OCI-LY7 (cell line): ENCODE data around the gene NDUFB10.

Experiments used
- CTCF ChIP-seq: fragments of 200-600 bp; sonication (generic); conservative IDR thresholded peaks from 2 replicates; pipeline ENCODE4 v1.5.1; 2014; ENCODE audit warnings: mild to moderate bottlenecking, antibody characterized with exemption, low read length, moderate library complexity, mixed read lengths
- EZH2phosphoT487 ChIP-seq: fragments of 200-600 bp; sonication (generic); IDR thresholded peaks from 2 replicates; pipeline ENCODE4 v1.6.1; 2018; ENCODE audit warnings: low read depth, borderline replicate concordance, mild to moderate bottlenecking, mixed run types, antibody characterized with exemption, low read length, moderate library complexity, mixed read lengths

GRCh38 chr16:1977875-1978268 is 18.5 kb downstream of the NDUFB10 start:
- no peak for TF ChIP-seq CTCF
- no peak for TF ChIP-seq EZH2phosphoT487
